ENCODE data around the gene KLRF1. TPM values are rescaled to one million over a fixed set of nuclear protein-coding genes. Genes with fewer than 3 reads are reported as not detected.
A peak's percentile ranks its signal among the peaks of the same experiment; 100 is the strongest.

Gene KLRF1
- total RNA-seq, 1 donor from 2014 or later = not detected

DNA sequence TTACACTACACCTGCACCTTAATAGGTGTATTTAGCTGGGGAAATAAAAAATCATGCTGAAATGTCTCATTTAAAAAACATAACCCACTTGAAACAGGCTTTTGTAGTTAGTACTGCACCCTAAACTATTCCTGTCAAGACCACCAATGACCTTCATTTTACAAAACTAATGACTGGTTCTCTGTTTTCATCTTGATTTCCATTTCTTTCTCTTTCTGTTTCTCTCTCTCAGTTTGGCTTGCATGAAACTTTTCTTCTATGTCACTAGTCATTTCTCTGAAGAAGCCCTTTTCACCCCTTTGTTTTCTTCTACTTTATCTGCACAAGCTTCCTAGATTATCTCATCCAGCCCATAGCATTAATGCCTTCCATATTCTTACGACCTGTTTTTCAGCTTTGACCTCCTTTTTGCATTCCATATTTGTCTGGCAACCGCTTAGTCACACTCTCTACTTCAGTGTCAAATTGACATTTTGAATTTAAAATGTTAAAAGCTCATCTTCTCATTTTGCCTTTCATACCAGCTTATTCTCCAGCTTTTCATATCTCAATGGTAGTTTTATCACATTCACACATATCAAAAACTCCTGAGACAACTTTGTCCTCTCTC, 32.7 kb upstream of the KLRF1 start:
- Mint-ChIP-seq H3K9me3 (ENCODE audit: unreplicated experiment) (no peaks in the 10 kb centered on the region), H3K4me3 (ENCODE audit: unreplicated experiment) (no peak overlapping the region), H3K4me1 (ENCODE audit: low read depth, unreplicated experiment) (peaks cover 15% of the 10 kb centered on the region), H3K36me3 (ENCODE audit: low read depth, unreplicated experiment) (no peaks in the 10 kb centered on the region), H3K27me3 (ENCODE audit: low read depth, unreplicated experiment) (no peaks in the 10 kb centered on the region), H3K27ac (ENCODE audit: unreplicated experiment) (no peak overlapping the region)
- H3K9ac ChIP-seq (ENCODE audit: low read length) = no peak overlapping the region
- TF ChIP-seq, protein P1, sequence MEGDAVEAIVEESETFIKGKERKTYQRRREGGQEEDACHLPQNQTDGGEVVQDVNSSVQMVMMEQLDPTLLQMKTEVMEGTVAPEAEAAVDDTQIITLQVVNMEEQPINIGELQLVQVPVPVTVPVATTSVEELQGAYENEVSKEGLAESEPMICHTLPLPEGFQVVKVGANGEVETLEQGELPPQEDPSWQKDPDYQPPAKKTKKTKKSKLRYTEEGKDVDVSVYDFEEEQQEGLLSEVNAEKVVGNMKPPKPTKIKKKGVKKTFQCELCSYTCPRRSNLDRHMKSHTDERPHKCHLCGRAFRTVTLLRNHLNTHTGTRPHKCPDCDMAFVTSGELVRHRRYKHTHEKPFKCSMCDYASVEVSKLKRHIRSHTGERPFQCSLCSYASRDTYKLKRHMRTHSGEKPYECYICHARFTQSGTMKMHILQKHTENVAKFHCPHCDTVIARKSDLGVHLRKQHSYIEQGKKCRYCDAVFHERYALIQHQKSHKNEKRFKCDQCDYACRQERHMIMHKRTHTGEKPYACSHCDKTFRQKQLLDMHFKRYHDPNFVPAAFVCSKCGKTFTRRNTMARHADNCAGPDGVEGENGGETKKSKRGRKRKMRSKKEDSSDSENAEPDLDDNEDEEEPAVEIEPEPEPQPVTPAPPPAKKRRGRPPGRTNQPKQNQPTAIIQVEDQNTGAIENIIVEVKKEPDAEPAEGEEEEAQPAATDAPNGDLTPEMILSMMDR (IDR thresholded peaks at IDR 0.05; ENCODE audit: insufficient read depth, low read depth, low read length) = no peak
- no peak for TF ChIP-seq EZH2 (IDR thresholded peaks at IDR 0.05; ENCODE audit: insufficient read depth, low read length)
- peak overlapping the region; percentile 15 for H3K4me2 ChIP-seq (ENCODE audit: low read length)
- H3K27me3 ChIP-seq (ENCODE audit: insufficient read depth, low read length) = no peaks in the 10 kb centered on the region
- H3K36me3 ChIP-seq (ENCODE audit: insufficient read depth, low read length) = no peaks in the 10 kb centered on the region
- peaks cover 12% of the 10 kb centered on the region for H3K4me1 ChIP-seq (ENCODE audit: insufficient read depth, low read length)
- no peaks in the 10 kb centered on the region for H3K79me2 ChIP-seq (ENCODE audit: insufficient read depth, low read length)
- FAIRE-seq = no peak
- no peak overlapping the region for H3K27ac ChIP-seq (ENCODE audit: low read depth, low read length)
- DNase-seq (ENCODE audit: low read depth) = no peak
- no peak overlapping the region for H3K4me3 ChIP-seq (ENCODE audit: insufficient read depth, low read depth, low read length)
- H3K9me3 ChIP-seq (ENCODE audit: insufficient read depth, low read depth, low read length) = no peaks in the 10 kb centered on the region
- no peak overlapping the region for H2AFZ ChIP-seq (ENCODE audit: low read depth, low read length)
- no peaks in the 10 kb centered on the region for H4K20me1 ChIP-seq (ENCODE audit: insufficient read depth, low read length)

DNA sequence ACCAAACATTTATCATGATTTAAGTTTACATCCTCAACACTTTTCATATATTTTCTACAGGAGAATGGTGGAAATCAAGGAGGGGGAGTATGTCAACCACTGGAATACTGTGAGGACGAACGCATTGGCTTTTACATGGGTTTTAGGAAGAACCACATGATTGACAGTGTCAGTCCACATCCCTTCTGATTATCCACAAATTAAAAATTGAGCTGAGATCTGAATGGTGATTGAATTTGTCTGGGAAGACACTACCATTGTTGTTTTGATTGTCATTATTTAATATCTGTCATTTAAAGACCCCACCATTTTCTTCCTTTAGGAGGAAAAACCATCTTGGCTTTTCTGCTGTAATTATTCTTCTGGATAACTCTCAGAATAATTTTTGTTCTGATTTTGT, 31.3 kb upstream of the KLRF1 start:
- Histone ChIP-seq H3K4me1 (ENCODE audit: insufficient read depth, low read length) (peaks cover 12% of the 10 kb centered on the region), H3K36me3 (ENCODE audit: insufficient read depth, low read length) (no peaks in the 10 kb centered on the region), H4K20me1 (ENCODE audit: insufficient read depth, low read length) (no peaks in the 10 kb centered on the region), H3K9ac (ENCODE audit: low read length) (no peak overlapping the region), H3K4me3 (ENCODE audit: insufficient read depth, low read depth, low read length) (no peak overlapping the region), H3K27me3 (ENCODE audit: insufficient read depth, low read length) (no peaks in the 10 kb centered on the region), H2AFZ (ENCODE audit: low read depth, low read length) (no peak overlapping the region), H3K4me2 (ENCODE audit: low read length) (no peak overlapping the region), H3K27ac (ENCODE audit: low read depth, low read length) (no peak overlapping the region), H3K9me3 (ENCODE audit: insufficient read depth, low read depth, low read length) (no peaks in the 10 kb centered on the region), H3K79me2 (ENCODE audit: insufficient read depth, low read length) (no peaks in the 10 kb centered on the region)
- H3K9me3 Mint-ChIP-seq (ENCODE audit: unreplicated experiment) = peaks cover under 1% of the 10 kb centered on the region
- TF ChIP-seq EZH2 (IDR thresholded peaks at IDR 0.05; ENCODE audit: insufficient read depth, low read length) = no peak
- TF ChIP-seq, protein P1 (IDR thresholded peaks at IDR 0.05; ENCODE audit: insufficient read depth, low read depth, low read length) = no peak
- no peak overlapping the region for H3K4me3 Mint-ChIP-seq (ENCODE audit: unreplicated experiment)
- H3K27me3 Mint-ChIP-seq (ENCODE audit: low read depth, unreplicated experiment) = no peaks in the 10 kb centered on the region
- FAIRE-seq = no peak
- H3K36me3 Mint-ChIP-seq (ENCODE audit: low read depth, unreplicated experiment) = no peaks in the 10 kb centered on the region
- H3K27ac Mint-ChIP-seq (ENCODE audit: unreplicated experiment) = no peak overlapping the region
- DNase-seq (ENCODE audit: low read depth) = no peak
- peaks cover 15% of the 10 kb centered on the region for H3K4me1 Mint-ChIP-seq (ENCODE audit: low read depth, unreplicated experiment)

GRCh38 chr12:9796346-9796745, 30.9 kb upstream of the KLRF1 start:
- no peaks in the 10 kb centered on the region for H3K9me3 ChIP-seq (ENCODE audit: insufficient read depth, low read depth, low read length)

More at GRCh38 chr12:9796346-9796745, 30.9 kb upstream of the KLRF1 start:
- H3K9ac ChIP-seq (ENCODE audit: low read length) = no peak overlapping the region
- H3K4me2 ChIP-seq (ENCODE audit: low read length) = no peak overlapping the region
- Mint-ChIP-seq H3K9me3 (ENCODE audit: unreplicated experiment) (peaks cover 2% of the 10 kb centered on the region), H3K36me3 (ENCODE audit: low read depth, unreplicated experiment) (no peaks in the 10 kb centered on the region), H3K4me3 (ENCODE audit: unreplicated experiment) (no peak overlapping the region), H3K27me3 (ENCODE audit: low read depth, unreplicated experiment) (no peaks in the 10 kb centered on the region), H3K4me1 (ENCODE audit: low read depth, unreplicated experiment) (peaks cover 15% of the 10 kb centered on the region), H3K27ac (ENCODE audit: unreplicated experiment) (no peak overlapping the region)
- H4K20me1 ChIP-seq (ENCODE audit: insufficient read depth, low read length) = no peaks in the 10 kb centered on the region
- no peak overlapping the region for H3K27ac ChIP-seq (ENCODE audit: low read depth, low read length)
- TF ChIP-seq, protein P1 (IDR thresholded peaks at IDR 0.05; ENCODE audit: insufficient read depth, low read depth, low read length) = no peak
- TF ChIP-seq EZH2 (IDR thresholded peaks at IDR 0.05; ENCODE audit: insufficient read depth, low read length) = no peak
- H3K4me3 ChIP-seq (ENCODE audit: insufficient read depth, low read depth, low read length) = no peak overlapping the region
- no peak for DNase-seq (ENCODE audit: low read depth)
- H3K36me3 ChIP-seq (ENCODE audit: insufficient read depth, low read length) = no peaks in the 10 kb centered on the region
- no peak for FAIRE-seq
- H3K27me3 ChIP-seq (ENCODE audit: insufficient read depth, low read length) = no peaks in the 10 kb centered on the region
- peaks cover 12% of the 10 kb centered on the region for H3K4me1 ChIP-seq (ENCODE audit: insufficient read depth, low read length)
- no peak overlapping the region for H2AFZ ChIP-seq (ENCODE audit: low read depth, low read length)
- H3K79me2 ChIP-seq (ENCODE audit: insufficient read depth, low read length) = no peaks in the 10 kb centered on the region
